Gastroesophageal sphincter (tissue), 3 donors: Measurements from ENCODE around the gene PIGO.

ENCODE experiments used
- CTCF ChIP-seq, 4 experiments: fragments of 200-600 bp in 2 of 4; fragments of 450-650 bp in 2 of 4; sonication (generic) in 1 of 4; IDR thresholded peaks; one replicate each; pipeline ENCODE4 v1.5.1; 2017 to 2019; ENCODE audit warnings: antibody characterized with exemption in 4 of 4, mild to moderate bottlenecking in 2 of 4, moderate library complexity in 2 of 4
- EP300 ChIP-seq: sonication (generic); formaldehyde crosslinking; IDR thresholded peaks from one replicate; pipeline ENCODE4 v1.6.1; 2017; ENCODE audit warnings: antibody characterized with exemption, mild to moderate bottlenecking
- POLR2A ChIP-seq, 2 donors: fragments of 450-650 bp; IDR thresholded peaks; one replicate each; pipeline ENCODE4 v1.6.1; 2017; ENCODE audit warnings: antibody characterized with exemption in 2 of 2, mild to moderate bottlenecking in 2 of 2, moderate library complexity in 1 of 2
- POLR2AphosphoS5 ChIP-seq: sonication (generic); formaldehyde crosslinking; IDR thresholded peaks from one replicate; pipeline ENCODE4 v1.6.1; 2017; ENCODE audit warnings: antibody characterized with exemption

- TF ChIP-seq CTCF (IDR thresholded peaks at IDR 0.05) (no peak), POLR2A (IDR thresholded peaks at IDR 0.05) (no peak), POLR2AphosphoS5 (no peak), EP300 (no peak)
These were observed 41.3 kb downstream of the PIGO start for GRCh38 chr9:35054871-35055644.
